NCI-H69 (cell line): ENCODE results near the gene MAP3K5.

Source experiments
- DNase-seq: peaks from one replicate; lab custom pipeline; 2025; lab: John Stamatoyannopoulos, UW

Gene MAP3K5

DNA sequence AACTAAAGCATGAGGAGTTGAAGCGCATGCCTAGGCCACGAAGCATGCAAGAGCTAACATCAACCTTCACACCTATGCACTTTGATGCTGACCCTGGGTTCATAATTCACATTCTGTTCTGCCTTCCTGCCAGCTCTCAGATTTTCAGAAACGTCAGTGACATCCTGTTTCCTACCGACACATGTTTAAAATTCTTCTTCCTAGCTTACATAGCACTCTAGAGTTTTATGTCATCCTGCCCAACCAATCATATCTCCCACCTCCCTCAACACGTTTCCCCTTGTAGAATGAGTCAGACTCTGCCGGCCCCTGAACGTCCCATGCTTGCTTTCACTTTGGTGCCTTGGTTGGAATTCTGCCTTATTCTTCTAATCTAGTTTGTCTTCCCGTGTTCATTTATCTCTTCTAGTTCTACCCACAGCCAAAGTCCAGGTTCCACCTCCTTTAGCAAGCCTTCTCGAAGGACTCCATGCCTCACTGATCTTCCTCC lies 144.9 kb downstream of the MAP3K5 start:
- no peak for DNase-seq

DNA sequence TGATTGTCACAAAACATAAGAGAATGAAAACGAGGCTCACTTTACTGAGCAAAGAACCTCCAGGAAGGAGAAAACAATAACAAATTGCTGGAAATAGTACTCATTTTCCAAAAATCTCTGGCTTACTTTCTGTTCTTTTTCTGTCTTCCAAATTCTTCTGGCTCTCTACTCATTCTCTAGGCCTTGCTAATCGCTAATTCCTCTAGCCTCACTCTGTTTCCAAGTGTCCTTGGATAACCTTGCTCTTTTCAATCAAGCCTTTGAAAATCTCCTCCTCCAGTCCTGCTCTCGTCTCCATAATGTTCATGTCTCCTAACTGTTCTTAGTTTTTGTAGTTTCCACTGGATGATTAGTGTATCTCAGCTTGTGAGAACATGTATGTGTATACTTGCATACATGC lies 145.9 kb downstream of the MAP3K5 start:
- DNase-seq: no peak

DNA sequence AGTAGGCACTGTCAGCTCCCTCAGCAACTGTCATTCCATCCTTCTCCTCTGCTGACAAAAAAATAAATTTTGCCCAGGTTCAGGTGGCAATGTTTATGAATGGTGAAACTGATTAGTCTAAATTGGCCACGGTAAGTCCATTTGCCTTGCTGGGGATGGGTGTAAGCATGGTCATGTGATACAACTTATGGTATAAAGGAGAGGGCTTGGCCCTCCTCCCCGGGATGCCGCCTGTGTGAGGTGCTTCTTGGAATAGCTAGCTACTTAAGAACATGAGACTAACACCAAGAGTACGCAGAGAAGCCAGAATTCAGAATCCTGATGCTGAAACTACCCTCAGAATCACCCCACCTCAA lies 147.7 kb downstream of the MAP3K5 start:
- no peak for DNase-seq

DNA sequence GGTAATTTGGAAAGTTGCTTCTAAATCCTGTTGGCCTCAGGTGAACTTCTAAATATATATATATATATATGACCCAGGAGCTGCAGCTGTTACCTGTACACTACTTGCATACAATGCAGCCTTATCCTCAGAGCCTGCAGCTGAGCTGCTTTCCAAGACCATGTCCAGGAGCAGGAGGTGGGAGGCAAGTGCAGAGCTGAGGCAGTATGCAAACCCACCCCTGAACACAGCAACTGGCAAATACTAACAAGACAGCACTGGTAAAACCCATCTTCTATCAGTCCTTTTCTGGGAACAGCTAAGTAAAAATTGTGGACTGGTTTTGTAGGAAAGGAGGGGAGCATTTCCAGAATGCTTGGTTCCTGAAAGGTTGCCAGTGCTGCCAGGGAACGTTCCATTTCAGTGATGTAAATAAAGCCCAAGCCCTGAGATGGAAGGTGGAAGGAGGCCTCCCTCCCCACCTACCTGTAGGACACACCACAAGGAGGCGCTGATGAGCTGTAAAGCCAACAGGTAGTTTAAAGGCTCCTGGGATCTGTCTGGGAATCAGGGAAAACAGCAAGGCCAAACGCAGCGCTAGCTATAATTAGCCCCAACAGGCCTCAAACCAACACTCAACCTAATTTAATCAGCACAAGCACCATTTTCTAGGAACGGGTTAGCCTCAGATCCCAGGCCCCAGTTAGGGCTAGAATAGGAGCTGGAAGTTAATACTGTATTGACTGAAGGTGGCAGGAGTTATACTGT lies 148.3 kb downstream of the MAP3K5 start:
- DNase-seq: peak; percentile 95

DNA sequence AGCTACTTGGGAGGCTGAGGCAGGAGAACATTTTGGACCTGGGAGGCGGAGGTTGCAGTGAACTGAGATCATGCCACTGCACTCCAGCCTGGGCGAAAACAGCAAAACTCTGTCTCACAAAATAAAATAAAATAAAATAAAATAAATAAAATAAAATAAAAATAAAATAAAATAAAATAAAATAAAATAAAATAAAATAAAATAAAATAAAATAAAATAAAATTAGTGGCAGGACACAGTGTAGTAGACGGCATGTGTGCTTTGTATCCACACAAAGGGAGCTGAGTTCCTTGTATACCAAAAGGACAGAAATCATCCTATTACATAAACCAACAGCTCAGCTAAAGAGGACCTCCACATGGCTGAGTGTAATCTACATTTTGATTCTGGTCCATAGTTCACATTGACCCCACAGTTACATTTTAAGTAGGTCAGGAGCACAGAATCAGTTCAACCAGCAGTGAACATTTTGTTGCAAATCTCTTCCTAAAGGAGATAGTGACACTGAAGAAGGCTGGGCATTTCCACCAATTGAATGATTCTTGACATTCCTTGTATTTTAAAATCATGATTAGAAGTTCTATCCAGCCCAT lies 150.3 kb downstream of the MAP3K5 start:
- no peak for DNase-seq

DNA sequence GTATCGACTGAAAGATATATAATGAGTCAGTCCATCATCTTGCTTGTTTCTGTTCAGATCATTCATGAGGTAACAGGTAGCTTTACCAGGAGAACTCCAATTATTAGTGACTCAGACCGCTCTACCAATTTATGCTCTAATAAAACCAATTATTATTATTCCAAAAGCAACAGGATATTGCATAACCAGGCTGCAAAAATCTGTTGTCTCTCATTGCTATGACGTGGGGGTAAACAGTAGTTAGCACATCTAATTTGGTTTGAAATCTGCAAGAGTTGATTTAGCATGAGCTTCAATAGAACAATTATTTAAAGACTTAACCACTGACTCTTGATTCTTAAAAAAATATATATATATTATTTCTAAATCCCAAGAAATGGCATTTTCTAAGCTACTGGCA lies 151.1 kb downstream of the MAP3K5 start:
- no peak for DNase-seq

DNA sequence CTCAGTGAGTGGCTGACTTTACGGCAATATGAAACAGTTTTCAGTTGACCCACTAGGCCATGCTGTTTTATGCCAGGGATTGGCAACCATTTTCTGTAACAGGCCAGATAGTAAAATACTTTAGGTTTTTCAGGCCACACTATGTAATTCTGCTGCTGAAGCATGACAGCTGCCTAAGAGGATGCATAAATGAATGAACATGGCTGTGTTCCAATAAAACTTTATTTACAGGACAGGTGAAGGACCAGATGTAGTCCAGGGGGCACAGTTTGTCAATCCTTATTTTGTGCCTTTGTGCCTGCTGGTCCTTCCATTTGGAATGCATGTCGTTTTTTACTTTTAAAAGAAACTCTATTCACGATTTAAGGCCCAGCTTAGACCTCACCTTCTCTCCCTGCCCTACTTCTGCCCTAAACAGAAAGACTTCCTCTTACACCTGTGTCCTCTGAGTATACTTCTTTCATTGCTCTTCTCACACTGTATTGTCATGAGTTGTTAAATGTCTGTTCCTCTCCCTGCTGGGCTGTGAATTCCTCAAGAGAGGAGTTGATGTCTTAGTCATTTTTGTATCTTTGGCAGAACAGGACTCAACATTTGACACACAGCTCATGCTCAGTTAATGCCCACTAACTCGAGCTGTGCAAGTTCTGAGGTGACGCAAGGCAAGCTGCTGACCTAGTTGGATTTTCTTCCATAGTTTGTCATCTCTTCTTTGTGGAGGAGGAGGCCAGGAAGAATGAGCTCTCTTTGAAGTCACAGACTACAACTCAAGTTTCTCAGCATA lies 152.0 kb downstream of the MAP3K5 start:
- DNase-seq: no peak

DNA sequence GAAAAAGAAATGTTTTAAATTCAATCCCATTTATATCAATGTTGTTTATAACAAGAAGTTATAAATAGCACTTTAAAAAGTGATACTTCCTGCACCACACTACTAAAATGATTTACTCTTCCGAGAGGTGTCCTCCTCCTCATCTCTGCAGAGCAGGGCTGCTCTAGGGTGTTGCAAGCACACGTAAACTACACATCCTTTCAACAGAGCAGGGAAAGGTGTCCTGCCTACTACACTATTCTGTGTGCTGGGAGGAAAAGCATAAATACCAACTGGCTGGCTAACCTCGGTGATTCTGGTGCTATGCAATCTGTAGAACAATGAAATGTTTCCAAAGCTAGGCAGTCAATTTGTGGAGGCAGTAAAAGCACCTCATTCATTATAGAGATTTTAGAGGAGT lies 152.6 kb downstream of the MAP3K5 start:
- DNase-seq: no peak

DNA sequence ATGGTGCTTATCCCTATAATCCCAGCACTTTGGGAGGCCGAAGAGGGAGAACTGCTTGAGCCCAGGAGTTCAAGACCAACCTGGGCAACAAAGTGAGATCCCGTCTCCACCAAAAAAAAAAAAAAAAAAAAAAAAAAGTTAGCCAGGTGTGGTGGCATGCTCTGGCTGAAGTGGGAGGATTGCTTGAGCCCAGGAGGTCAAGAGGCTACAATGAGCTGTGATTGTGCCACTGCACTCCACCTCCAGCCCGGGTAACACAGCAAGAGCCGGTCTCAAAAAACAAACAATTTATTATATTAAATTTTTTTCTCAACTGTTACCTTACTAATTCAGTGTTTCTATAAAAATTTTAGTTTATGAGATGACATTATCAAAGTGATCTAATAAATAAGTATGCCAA lies 156.7 kb downstream of the MAP3K5 start:
- DNase-seq: no peak

DNA sequence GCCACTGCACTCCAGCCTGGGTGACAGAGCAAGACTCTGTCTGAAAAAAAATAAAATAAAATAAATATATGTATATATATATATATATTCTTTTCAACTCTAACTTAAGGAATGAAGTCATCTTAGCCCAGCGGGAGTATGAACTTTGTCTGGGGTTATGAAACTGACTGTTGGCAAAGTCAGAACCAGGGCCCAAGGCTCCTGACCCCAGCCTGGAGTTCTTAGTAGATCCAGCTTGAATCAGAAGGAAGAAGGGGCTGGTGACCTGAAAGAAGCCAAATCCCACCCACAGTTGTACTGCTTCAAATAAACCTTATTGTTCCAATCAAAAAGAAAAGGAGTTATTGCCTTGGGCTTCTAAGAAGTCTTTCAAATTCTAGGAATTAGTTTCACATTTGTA lies 158.9 kb downstream of the MAP3K5 start:
- no peak for DNase-seq

DNA sequence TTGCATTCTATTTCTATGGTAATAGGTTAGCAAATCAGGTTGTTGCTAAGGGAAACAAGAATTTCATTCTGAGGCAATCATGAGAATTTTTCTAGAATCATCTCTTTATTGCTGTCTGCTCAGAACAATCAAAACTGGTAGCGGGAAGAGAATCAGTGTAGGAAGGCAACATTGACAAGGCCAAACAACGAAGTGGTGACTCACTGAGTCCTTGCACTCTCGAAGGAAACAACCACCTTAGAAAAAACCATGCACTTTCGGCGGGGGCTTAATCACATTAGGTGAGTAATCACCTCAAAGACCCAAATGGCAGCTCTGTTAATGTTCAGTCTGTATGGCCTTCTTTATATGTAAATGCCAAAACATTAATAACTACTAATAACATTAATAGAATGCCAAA lies 163.3 kb downstream of the MAP3K5 start:
- DNase-seq: no peak

DNA sequence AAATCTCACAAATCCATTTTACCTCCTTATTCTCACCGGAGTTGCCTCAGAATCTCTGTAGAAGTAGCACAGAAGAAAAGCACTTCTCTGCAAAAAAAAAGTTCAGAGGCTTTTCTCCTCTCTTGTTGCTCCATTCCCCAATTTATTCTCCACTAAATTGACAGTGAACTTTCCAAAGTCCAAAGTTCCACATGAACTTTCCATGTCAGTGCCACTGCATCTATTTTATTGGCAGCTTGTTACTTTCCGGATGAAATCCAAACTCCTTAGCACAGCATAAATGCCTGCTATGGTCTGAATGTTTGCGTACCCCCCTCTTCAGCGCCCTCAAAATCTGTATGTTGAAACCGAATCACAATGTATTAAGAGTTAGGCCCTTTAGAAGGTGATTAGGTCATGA lies 165.1 kb downstream of the MAP3K5 start:
- no peak for DNase-seq

DNA sequence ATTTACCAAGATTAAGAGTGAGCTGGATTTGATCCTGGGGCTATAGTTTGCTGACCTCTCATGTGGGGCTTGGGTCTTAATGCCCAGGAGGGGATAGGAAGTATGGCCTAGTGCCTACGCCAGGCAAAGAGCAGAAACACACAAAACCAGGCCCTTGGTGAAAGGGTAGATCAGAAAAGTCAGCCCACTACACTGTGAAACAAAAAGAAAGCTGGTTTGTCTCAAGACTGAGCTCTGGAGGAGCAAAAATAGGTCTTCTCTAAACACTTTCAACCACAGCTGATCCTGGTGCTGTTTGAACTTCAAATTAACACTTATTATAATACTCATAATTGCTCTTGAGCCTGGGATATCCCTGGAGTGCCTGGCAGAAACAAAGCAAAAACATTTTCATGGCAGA lies 167.0 kb downstream of the MAP3K5 start:
- peak; percentile 35 for DNase-seq

DNA sequence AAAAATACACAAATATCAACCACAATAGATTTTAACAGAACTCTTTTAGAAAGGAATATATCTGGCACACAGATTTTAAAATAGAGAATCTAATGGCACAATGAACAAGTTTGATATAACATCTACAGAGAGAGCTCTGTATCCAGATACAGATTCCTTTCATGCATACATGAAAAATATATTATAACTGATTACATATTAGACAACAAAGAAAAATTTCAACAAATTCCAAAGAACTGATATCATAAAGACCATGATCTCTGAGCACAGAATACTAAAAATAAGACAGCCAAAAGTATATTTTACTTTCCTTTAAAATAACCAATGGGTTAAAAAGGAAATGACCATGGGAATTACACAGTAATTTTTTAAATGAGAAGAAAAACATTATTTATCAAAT lies 167.9 kb downstream of the MAP3K5 start:
- DNase-seq: no peak

DNA sequence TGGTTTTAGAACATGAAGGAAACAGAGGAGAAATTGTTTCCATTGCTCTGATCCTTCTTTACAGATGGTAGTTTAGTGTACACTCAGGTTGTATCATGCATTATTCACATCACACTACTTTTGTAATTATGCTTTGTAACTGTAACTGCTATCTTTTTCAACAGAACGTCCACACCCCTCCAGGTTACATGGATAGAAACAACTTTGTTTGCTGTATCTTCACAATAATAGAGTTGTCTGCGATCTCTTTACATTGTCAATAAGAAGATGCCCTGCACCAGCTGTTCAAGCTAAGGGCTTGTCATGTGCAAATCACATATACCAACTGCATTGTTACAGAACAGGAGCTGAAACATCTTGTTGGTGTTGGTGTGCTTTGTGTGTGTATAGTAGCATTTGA lies 174.2 kb downstream of the MAP3K5 start:
- peak; percentile 86 for DNase-seq

DNA sequence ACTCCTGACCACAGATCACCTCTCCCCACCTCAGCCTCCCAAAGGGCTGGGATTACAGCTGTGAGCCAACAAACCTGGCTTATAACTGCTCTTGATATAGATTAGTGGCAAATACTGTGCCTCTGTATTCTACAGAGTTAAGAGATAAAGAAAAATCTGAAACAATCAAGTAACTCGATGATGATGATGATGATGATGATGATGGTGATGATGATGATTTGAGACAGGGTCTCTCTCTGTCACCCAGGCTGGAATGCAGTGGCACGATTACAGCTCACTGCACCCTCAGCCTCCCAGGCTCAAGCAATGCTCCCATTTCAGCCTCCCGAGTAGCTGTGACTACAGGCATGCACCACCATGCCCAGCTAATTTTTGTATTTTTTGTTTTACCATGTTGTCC lies 175.8 kb downstream of the MAP3K5 start:
- DNase-seq: no peak

DNA sequence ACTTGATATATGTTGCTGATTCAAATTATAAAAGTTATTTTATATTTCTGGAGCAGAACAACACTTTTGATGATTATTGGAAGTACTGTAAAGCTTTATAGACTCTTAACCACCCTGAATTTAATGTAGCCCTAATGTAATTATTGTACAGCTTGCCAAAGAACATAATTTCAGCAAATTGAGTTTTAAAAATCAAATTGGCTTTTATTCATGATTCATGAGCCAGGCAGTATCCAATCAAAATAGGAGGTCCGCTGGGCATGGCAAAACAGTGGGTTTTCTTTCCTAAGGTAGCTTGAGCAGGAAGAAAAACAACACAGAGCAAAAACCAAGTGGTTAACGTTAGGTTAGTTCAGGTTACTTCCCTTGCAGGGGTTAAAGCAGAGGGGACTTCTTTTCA lies 177.3 kb downstream of the MAP3K5 start:
- no peak for DNase-seq

DNA sequence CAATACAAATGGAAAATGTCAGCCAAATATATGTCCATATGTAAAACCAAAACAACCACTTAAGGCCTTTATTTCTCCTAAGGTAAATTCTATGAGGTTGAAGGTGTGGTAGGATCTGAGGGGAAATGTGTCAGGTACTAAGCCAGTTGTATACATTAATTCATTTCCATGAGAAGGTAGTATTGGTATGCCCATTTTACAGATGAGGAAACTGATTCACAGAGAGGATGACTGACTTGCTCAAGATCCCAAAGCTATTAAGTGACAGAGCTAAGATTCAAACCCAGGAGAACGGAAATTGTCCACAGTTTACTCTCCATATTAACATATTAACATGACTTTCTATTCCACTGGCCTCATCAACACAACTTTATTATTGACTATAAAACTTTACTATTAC lies 177.9 kb downstream of the MAP3K5 start:
- no peak for DNase-seq

DNA sequence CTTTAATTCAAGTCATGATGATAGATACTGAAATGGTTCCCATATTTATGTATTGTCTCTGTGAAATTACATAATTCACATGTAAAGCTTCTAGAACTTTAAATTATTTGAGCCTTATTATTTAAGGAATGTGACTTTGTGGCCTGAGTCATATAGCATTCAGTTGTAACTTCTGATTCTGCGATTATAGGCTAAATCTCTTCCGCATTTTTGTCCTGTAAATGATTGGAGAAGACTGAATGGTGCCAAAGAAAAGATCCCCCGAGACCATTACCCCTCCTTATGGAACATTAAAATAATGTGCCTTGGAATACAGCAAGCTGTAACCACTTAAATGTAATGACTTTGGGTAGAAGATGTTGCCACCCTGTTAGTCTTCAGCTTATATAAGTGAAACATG lies 178.8 kb downstream of the MAP3K5 start:
- DNase-seq: no peak

DNA sequence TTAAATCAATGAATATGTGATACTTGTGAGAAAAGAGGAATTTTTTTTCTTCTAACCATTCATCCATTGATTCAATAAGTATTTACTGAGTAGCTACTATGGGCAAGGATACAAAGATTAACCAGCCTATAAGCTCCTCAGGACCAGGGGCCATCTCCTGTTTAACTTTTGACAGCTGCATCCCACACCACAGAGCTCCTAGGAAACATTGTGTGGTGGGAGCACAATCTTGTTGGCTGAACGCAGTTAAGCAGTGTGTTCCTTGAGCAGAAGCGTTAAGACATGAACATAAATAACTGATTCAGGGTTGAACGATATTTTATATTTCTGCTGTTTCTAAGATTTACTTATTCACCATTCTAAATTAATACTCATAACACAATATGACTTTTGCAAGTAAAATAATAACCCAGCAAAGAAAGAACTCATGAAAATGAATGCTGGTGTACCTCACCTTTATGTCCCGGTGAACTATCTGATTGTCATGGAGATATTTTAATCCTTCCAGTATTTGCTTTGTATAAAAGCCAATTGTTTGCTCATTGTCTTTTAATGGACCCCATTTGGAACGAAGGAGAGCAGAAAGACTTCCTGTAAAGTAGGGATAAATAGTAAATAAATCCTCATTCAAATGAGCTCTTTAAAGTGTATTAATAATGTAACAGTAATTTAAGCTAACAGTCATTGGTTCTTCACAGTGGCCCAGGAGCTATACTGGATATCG lies 179.4 kb downstream of the MAP3K5 start:
- no peak for DNase-seq

DNA sequence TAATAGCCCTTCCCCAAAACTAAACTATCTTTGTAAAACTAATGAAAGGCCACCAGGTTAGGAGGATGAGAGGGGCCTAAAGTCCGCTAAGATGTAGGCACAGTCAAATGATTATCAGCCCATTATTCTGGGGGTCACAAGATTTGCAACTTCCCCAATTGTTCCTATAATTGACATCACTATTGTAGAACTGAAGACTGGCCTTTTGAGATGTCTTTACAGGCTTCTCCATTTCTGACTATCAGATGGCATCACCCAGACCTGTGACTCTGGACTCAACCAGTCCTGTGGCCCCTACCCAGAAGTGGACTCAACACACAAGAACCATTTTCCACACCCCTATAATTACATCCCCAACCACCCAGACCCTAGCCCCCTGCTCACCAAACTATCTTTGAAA lies 180.5 kb downstream of the MAP3K5 start:
- no peak for DNase-seq

DNA sequence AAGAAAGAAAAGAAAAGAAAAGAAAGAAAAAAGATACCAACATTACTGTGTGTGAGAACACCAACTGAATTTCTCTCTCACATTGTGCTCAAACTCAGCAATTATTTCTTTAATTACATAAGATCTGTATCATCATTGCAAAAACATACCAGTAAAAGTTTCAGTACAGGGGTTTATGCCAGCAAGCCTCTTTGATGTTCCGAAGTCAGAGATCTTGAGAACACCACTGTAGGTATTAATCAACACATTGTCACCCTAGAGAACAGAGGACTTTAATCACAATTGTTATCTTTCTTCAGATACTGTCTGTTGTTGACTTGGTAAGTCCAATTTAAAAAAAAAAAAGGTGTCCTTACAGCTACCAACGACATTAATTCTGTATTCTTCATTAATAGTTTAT lies 181.1 kb downstream of the MAP3K5 start:
- DNase-seq: no peak
